NCI-H2227 (cell line): ENCODE data around the gene ZNF264.
"Not testable (repeated sequence)": the region's sequence is repeated elsewhere in the genome, so short reads cannot be mapped to it uniquely, and the experiment has no call there.

Experiments used
- DNase-seq: peaks from one replicate; lab custom pipeline; 2025; ENCODE audit not compliant: unreplicated experiment; lab: John Stamatoyannopoulos, UW

ZNF264 gene

GRCh38 chr19:57245066-57245465 is 53.8 kb downstream of the ZNF264 start:
- no peak for DNase-seq

GRCh38 chr19:57245959-57246358 is 54.7 kb downstream of the ZNF264 start:
- DNase-seq, result no peak

GRCh38 chr19:57248646-57249045 is 57.3 kb downstream of the ZNF264 start:
- DNase-seq, result no peak

- no peak for DNase-seq
These were observed 58.0 kb downstream of the ZNF264 start for GRCh38 chr19:57249329-57249728.

GRCh38 chr19:57253767-57254166 is 62.5 kb downstream of the ZNF264 start:
- DNase-seq, result not testable (repeated sequence)

- no peak for DNase-seq
These were observed 70.7 kb downstream of the ZNF264 start for GRCh38 chr19:57262044-57262443.

- no peak for DNase-seq
These were observed 72.0 kb downstream of the ZNF264 start for GRCh38 chr19:57263244-57263741.

GRCh38 chr19:57267291-57267690 is 76.0 kb downstream of the ZNF264 start:
- no peak for DNase-seq

- no peak for DNase-seq
These were observed 78.4 kb downstream of the ZNF264 start for GRCh38 chr19:57269515-57270250.

- no peak for DNase-seq
These were observed 80.0 kb downstream of the ZNF264 start for GRCh38 chr19:57271280-57271679.
